Measurements from ENCODE around the gene MACROH2A2.

Gene MACROH2A2

GRCh38 chr10:70123817-70124216 lies 71.2 kb downstream of the MACROH2A2 start:
- H3K4me3 ChIP-seq (ENCODE audit: low read depth, low read length) = no peak overlapping the region
- no peak for DNase-seq (ENCODE audit: low read depth)
- TF ChIP-seq MAX (IDR thresholded peaks at IDR 0.05; ENCODE audit: low read depth, low read length) (no peak), MYC (IDR thresholded peaks at IDR 0.05; ENCODE audit: low read depth, low read length) (no peak), POLR2A (IDR thresholded peaks at IDR 0.05; ENCODE audit: extremely low read depth, insufficient read length) (no peak), CTCF (IDR thresholded peaks at IDR 0.05; ENCODE audit: low read depth, low read length) (no peak)

GRCh38 chr10:70124415-70124814 lies 71.8 kb downstream of the MACROH2A2 start:
- TF ChIP-seq CTCF (IDR thresholded peaks at IDR 0.05; ENCODE audit: low read depth, low read length) (no peak), POLR2A (IDR thresholded peaks at IDR 0.05; ENCODE audit: extremely low read depth, insufficient read length) (no peak), MAX (IDR thresholded peaks at IDR 0.05; ENCODE audit: low read depth, low read length) (no peak), MYC (IDR thresholded peaks at IDR 0.05; ENCODE audit: low read depth, low read length) (no peak)
- H3K4me3 ChIP-seq (ENCODE audit: low read depth, low read length) = no peak overlapping the region
- no peak for DNase-seq (ENCODE audit: low read depth)

- no peak overlapping the region for H3K4me3 ChIP-seq (ENCODE audit: low read depth, low read length)
- no peak for DNase-seq (ENCODE audit: low read depth)
- TF ChIP-seq POLR2A (IDR thresholded peaks at IDR 0.05; ENCODE audit: extremely low read depth, insufficient read length) (no peak), MYC (IDR thresholded peaks at IDR 0.05; ENCODE audit: low read depth, low read length) (no peak), MAX (IDR thresholded peaks at IDR 0.05; ENCODE audit: low read depth, low read length) (no peak), CTCF (IDR thresholded peaks at IDR 0.05; ENCODE audit: low read depth, low read length) (no peak)
Observed at GRCh38 chr10:70124918-70125317, 72.3 kb downstream of the MACROH2A2 start.

- TF ChIP-seq POLR2A (IDR thresholded peaks at IDR 0.05; ENCODE audit: extremely low read depth, insufficient read length) = no peak
- TF ChIP-seq MAX (IDR thresholded peaks at IDR 0.05; ENCODE audit: low read depth, low read length) = 0 out of 2 replicates have a peak, but pooled peaks have one; percentile 18
- peak; percentile 83 for DNase-seq (ENCODE audit: low read depth)
- no peak overlapping the region for H3K4me3 ChIP-seq (ENCODE audit: low read depth, low read length)
Observed at GRCh38 chr10:70125918-70126552, 73.4 kb downstream of the MACROH2A2 start.

GRCh38 chr10:70126700-70127395 lies 74.2 kb downstream of the MACROH2A2 start:
- H3K4me3 ChIP-seq (ENCODE audit: low read depth, low read length) = no peak overlapping the region
- TF ChIP-seq POLR2A (IDR thresholded peaks at IDR 0.05; ENCODE audit: extremely low read depth, insufficient read length) = no peak
- TF ChIP-seq MYC (IDR thresholded peaks at IDR 0.05; ENCODE audit: low read depth, low read length) = no peak
- TF ChIP-seq CTCF (IDR thresholded peaks at IDR 0.05; ENCODE audit: low read depth, low read length) = no peak
- no peak for TF ChIP-seq MAX (IDR thresholded peaks at IDR 0.05; ENCODE audit: low read depth, low read length)
- DNase-seq (ENCODE audit: low read depth) = no peak

- TF ChIP-seq CTCF (IDR thresholded peaks at IDR 0.05; ENCODE audit: low read depth, low read length) = no peak
- no peak for TF ChIP-seq MAX (IDR thresholded peaks at IDR 0.05; ENCODE audit: low read depth, low read length)
- TF ChIP-seq POLR2A (IDR thresholded peaks at IDR 0.05; ENCODE audit: extremely low read depth, insufficient read length) = no peak
- TF ChIP-seq MYC (IDR thresholded peaks at IDR 0.05; ENCODE audit: low read depth, low read length) = no peak
- DNase-seq (ENCODE audit: low read depth) = no peak
- no peak overlapping the region for H3K4me3 ChIP-seq (ENCODE audit: low read depth, low read length)
Observed at GRCh38 chr10:70130878-70131559, 78.4 kb downstream of the MACROH2A2 start.
